BLaER1 (cell line): ENCODE measurements around the gene ATXN7L1.

Experiments used
- H3K27ac ChIP-seq: shearing (Covaris generic); formaldehyde crosslinking; 2 replicates; pipeline ENCODE4 v1.8.1; 2022
- H3K27me3 ChIP-seq: shearing (Covaris generic); formaldehyde crosslinking; 2 replicates; pipeline ENCODE4 v1.8.1; 2022
- H3K36me3 ChIP-seq: shearing (Covaris generic); formaldehyde crosslinking; 2 replicates; pipeline ENCODE4 v1.8.1; 2022
- H3K4me1 ChIP-seq: shearing (Covaris generic); formaldehyde crosslinking; 2 replicates; pipeline ENCODE4 v1.8.1; 2022
- H3K4me2 ChIP-seq: shearing (Covaris generic); formaldehyde crosslinking; 2 replicates; pipeline ENCODE4 v1.8.1; 2022
- H3K4me3 ChIP-seq: shearing (Covaris generic); formaldehyde crosslinking; 2 replicates; pipeline ENCODE4 v1.8.1; 2022
- H3K9ac ChIP-seq: shearing (Covaris generic); formaldehyde crosslinking; 2 replicates; pipeline ENCODE4 v1.8.1; 2022
- H3K9me3 ChIP-seq: shearing (Covaris generic); formaldehyde crosslinking; 2 replicates; pipeline ENCODE4 v1.8.1; 2022
- H4K20me1 ChIP-seq: shearing (Covaris generic); formaldehyde crosslinking; 2 replicates; pipeline ENCODE4 v1.8.1; 2022
- Cebpa-rat ChIP-seq: shearing (Covaris generic); IDR thresholded peaks from 2 replicates; pipeline ENCODE4 v1.8.1; 2022

ATXN7L1 gene

DNA sequence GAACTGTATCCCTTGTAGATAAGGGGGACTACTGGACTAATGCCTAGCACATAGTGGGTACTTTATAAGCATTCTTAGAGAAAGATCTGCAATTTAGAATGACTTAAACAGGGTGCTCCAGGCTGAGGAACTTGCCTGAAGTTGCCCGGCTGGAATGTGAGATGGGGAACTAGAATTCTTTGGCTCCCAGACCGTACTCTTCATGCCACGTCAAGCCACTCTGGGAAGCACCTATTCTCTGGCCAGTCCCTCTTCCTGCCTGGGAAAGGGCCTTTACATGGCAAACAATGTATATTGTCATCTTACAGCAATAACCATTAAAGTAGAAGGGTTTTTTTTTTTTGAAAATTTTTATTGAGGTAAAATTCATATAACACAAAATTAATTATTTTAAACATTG, 34.5 kb downstream of the ATXN7L1 start:
- TF ChIP-seq Cebpa-rat = no peak
- Histone ChIP-seq H4K20me1 (no peaks in the 10 kb centered on the region), H3K9me3 (no peaks in the 10 kb centered on the region), H3K4me3 (no peak overlapping the region), H3K36me3 (no peaks in the 10 kb centered on the region), H3K9ac (no peak overlapping the region), H3K4me1 (no peaks in the 10 kb centered on the region), H3K4me2 (no peak overlapping the region), H3K27ac (no peak overlapping the region), H3K27me3 (no peaks in the 10 kb centered on the region)

DNA sequence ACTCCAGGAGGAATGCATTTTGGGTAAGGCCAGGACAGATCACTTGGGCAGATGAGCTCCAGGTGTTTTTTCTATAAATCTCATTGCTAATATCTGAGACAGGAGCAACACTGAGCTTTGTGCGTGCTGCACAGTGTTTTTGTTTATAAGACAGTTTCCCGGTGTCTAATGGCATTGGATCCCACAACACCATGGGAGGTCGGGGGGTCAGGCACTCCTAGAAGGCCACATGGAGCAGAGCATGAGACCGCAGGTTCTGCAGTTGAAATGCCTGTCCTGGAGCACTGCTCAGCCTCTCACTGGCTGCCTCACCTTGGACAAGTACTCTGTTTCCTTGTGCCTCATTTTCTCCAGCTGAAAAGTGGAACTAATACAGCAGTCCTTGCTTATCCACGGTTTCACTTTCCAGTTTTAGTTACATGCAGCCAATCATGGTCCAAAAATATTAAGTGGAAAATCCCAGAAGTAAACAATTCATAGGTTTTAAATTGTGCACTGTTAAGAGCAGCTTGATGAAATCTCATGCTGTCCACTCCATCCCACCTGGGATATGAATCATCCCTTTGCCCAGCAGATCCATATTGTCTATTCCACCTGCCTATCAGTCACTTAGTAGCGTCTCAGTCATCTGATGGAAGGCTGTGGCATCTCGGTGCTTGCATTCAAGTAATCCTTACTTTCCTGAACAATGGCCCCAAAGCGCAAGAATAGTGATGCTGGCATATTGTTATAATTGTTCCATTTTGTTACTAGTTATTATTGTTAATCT, 35.2 kb downstream of the ATXN7L1 start:
- Histone ChIP-seq H3K9me3 (no peaks in the 10 kb centered on the region), H3K27me3 (no peaks in the 10 kb centered on the region), H3K36me3 (no peaks in the 10 kb centered on the region), H3K9ac (no peak overlapping the region), H3K4me2 (no peak overlapping the region), H3K4me3 (no peak overlapping the region), H3K4me1 (no peaks in the 10 kb centered on the region), H4K20me1 (no peaks in the 10 kb centered on the region), H3K27ac (no peak overlapping the region)
- no peak for TF ChIP-seq Cebpa-rat

DNA sequence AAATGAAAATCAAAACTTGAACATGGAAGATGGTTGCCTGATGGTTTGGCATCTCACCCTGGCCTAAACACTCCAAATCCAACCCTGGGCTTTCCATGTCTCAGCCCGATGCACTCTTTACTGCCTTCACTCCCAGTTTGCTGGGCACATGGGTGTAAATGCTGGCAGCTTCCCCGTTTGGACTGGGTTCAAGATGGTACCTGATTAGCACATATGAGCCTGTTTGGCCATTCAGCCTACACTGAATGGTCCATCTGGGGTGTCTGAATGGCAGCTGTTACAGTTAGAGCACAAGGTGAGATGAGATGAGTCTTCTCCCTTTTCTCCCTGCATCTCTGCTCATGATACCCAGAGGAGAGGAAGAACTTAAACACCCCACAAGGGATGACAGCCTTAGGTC, 37.1 kb downstream of the ATXN7L1 start:
- Histone ChIP-seq H3K4me3 (no peak overlapping the region), H3K9me3 (no peaks in the 10 kb centered on the region), H3K4me2 (no peak overlapping the region), H3K9ac (no peak overlapping the region), H3K27ac (no peak overlapping the region), H4K20me1 (no peaks in the 10 kb centered on the region), H3K27me3 (no peaks in the 10 kb centered on the region), H3K4me1 (no peaks in the 10 kb centered on the region), H3K36me3 (no peaks in the 10 kb centered on the region)
- no peak for TF ChIP-seq Cebpa-rat

GRCh38 chr7:105838627-105839231, 37.7 kb downstream of the ATXN7L1 start:
- Histone ChIP-seq H3K4me1 (no peaks in the 10 kb centered on the region), H4K20me1 (no peaks in the 10 kb centered on the region), H3K27ac (no peak overlapping the region), H3K4me2 (no peak overlapping the region), H3K36me3 (no peaks in the 10 kb centered on the region), H3K9ac (no peak overlapping the region), H3K9me3 (no peaks in the 10 kb centered on the region), H3K4me3 (no peak overlapping the region), H3K27me3 (no peaks in the 10 kb centered on the region)
- TF ChIP-seq Cebpa-rat = no peak

GRCh38 chr7:105837765-105838626, 38.4 kb downstream of the ATXN7L1 start:
- no peaks in the 10 kb centered on the region for H4K20me1 ChIP-seq
- no peak for TF ChIP-seq Cebpa-rat
- no peaks in the 10 kb centered on the region for H3K9me3 ChIP-seq
- H3K4me3 ChIP-seq = no peak overlapping the region
- H3K4me2 ChIP-seq = no peak overlapping the region
- H3K27ac ChIP-seq = no peak overlapping the region
- H3K27me3 ChIP-seq = no peaks in the 10 kb centered on the region
- H3K36me3 ChIP-seq = no peaks in the 10 kb centered on the region
- H3K9ac ChIP-seq = no peak overlapping the region
- H3K4me1 ChIP-seq = no peaks in the 10 kb centered on the region

DNA sequence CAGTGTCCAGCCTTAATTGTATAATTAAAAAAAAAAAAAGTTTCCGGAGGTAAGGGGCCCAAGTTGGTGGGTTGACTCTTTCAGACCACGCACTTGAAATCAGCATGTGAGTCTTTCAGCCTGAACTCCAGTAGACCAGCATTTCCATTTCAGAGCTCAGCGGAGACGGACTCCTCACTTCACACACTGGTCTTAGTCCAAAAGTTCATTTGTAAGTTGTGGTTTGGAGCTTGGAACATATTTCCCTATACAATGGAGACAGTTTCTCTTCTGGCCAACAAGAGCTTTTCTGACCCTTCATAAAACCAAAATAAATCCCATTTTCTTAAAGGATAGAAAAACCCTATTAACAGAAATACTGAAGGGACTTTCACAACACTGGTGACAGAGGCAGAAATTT, 41.0 kb downstream of the ATXN7L1 start:
- Histone ChIP-seq H3K36me3 (no peaks in the 10 kb centered on the region), H3K27ac (no peak overlapping the region), H4K20me1 (no peaks in the 10 kb centered on the region), H3K27me3 (no peaks in the 10 kb centered on the region), H3K9ac (no peak overlapping the region), H3K4me3 (no peak overlapping the region), H3K4me1 (no peaks in the 10 kb centered on the region), H3K9me3 (no peaks in the 10 kb centered on the region), H3K4me2 (no peak overlapping the region)
- no peak for TF ChIP-seq Cebpa-rat

DNA sequence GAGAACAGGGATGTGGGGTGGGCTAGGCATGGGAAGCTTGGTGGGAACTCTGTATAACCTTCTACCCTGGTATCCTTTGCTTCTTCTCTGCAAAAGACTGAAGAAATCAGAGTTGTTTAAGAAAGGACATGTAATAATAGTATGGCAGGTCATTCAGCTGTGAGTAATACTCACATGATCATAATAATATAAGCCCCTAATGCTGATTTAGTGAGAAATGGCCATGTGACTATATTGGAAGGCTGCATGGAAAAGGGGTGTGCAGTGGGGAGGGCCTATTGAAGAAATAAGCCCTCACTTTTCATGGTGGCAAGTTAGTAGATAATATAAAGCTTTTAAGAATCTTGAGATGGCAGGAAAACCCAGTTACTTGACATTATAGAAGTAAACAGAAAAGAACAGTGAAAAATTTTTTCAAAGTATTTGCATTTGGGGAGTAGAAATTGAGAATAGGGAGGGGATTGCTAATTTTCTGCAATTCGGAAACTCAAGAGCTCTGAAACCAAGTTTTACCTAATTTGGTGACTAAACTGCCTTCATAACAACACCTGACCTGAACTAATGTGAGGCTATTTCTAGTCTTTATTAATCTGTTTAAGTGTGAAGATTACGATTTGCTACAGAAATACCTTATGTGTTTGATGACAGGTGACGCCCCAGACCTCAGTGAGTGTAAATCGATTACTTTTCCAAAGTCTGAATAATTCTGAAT, 44.4 kb downstream of the ATXN7L1 start:
- H3K9ac ChIP-seq = no peak overlapping the region
- no peaks in the 10 kb centered on the region for H3K4me1 ChIP-seq
- no peak overlapping the region for H3K4me3 ChIP-seq
- no peaks in the 10 kb centered on the region for H4K20me1 ChIP-seq
- H3K27ac ChIP-seq = no peak overlapping the region
- TF ChIP-seq Cebpa-rat = no peak
- no peaks in the 10 kb centered on the region for H3K36me3 ChIP-seq
- no peaks in the 10 kb centered on the region for H3K27me3 ChIP-seq
- no peak overlapping the region for H3K4me2 ChIP-seq
- no peaks in the 10 kb centered on the region for H3K9me3 ChIP-seq

DNA sequence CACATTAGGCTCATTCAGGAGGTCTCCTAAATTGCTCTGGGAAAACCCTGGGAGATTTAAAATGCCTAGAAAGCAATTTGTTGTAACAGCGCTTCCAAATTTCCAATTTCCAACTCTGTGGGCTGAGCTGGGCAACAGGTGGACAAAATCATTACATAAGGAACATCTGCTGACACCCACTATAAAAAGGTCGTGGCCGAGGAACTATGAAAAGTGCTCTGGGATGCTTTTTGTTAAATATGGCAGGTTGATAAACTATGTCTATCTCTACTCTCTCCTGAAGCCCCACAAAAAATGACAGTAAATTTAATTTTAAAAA, 45.1 kb downstream of the ATXN7L1 start:
- Histone ChIP-seq H3K27ac (no peak overlapping the region), H3K4me1 (no peaks in the 10 kb centered on the region), H3K36me3 (no peaks in the 10 kb centered on the region), H3K4me2 (no peak overlapping the region), H4K20me1 (no peaks in the 10 kb centered on the region), H3K9ac (no peak overlapping the region), H3K27me3 (no peaks in the 10 kb centered on the region), H3K9me3 (no peaks in the 10 kb centered on the region), H3K4me3 (no peak overlapping the region)
- no peak for TF ChIP-seq Cebpa-rat

GRCh38 chr7:105830405-105831301, 45.7 kb downstream of the ATXN7L1 start:
- Histone ChIP-seq H3K9me3 (no peaks in the 10 kb centered on the region), H3K27ac (no peak overlapping the region), H3K27me3 (no peaks in the 10 kb centered on the region), H3K9ac (no peak overlapping the region), H3K4me3 (no peak overlapping the region), H4K20me1 (no peaks in the 10 kb centered on the region), H3K4me1 (no peaks in the 10 kb centered on the region), H3K36me3 (no peaks in the 10 kb centered on the region), H3K4me2 (no peak overlapping the region)
- no peak for TF ChIP-seq Cebpa-rat
